RWPE2 (cell line): ENCODE measurements around the gene OXER1.

Source experiments
- ATAC-seq: fragments of 200-7000 bp; cut with Tn5 transposase; 3 replicates; pipeline ENCODE4 v1.9.1; 2021; ENCODE audit warnings: low read depth
- DNase-seq: peaks from one replicate; pipeline ENCODE4 v3.0.0-alpha.2; 2020; ENCODE audit warnings: low spot score
- H3K27ac ChIP-seq: fragments of 450-650 bp; 2 replicates; pipeline ENCODE4 v1.5.1; 2017; ENCODE audit warnings: mild to moderate bottlenecking; ENCODE audit not compliant: poor library complexity, severe bottlenecking
- H3K27me3 ChIP-seq: fragments of 250-450 bp; sonication (Bioruptor Pico); 2 replicates; pipeline ENCODE4 v1.5.1; 2021; ENCODE audit warnings: mild to moderate bottlenecking, moderate library complexity; ENCODE audit not compliant: insufficient read depth, poor library complexity, severe bottlenecking
- H3K36me3 ChIP-seq: fragments of 250-450 bp; sonication (Bioruptor Pico); 2 replicates; pipeline ENCODE4 v1.5.1; 2020; ENCODE audit warnings: low read depth, mild to moderate bottlenecking, moderate library complexity
- H3K4me1 ChIP-seq: fragments of 250-450 bp; sonication (Bioruptor Pico); 2 replicates; pipeline ENCODE4 v1.5.1; 2021; ENCODE audit warnings: mild to moderate bottlenecking, moderate library complexity; ENCODE audit not compliant: insufficient read depth, poor library complexity, severe bottlenecking
- H3K4me3 ChIP-seq: fragments of 250-450 bp; sonication (Bioruptor Pico); 2 replicates; pipeline ENCODE4 v1.5.1; 2021; ENCODE audit warnings: mild to moderate bottlenecking, moderate library complexity; ENCODE audit not compliant: severe bottlenecking
- H3K9me3 ChIP-seq: fragments of 250-450 bp; sonication (Bioruptor Pico); 2 replicates; pipeline ENCODE4 v1.5.1; 2021; ENCODE audit warnings: mild to moderate bottlenecking, moderate library complexity; ENCODE audit not compliant: severe bottlenecking
- TF ChIP-seq, protein P1 (sequence below): fragments of 450-650 bp; IDR thresholded peaks from one replicate; pipeline ENCODE4 v1.5.1; 2017; ENCODE audit warnings: mild to moderate bottlenecking, moderate library complexity; ENCODE audit not compliant: poor library complexity, severe bottlenecking

The OXER1 gene

DNA sequence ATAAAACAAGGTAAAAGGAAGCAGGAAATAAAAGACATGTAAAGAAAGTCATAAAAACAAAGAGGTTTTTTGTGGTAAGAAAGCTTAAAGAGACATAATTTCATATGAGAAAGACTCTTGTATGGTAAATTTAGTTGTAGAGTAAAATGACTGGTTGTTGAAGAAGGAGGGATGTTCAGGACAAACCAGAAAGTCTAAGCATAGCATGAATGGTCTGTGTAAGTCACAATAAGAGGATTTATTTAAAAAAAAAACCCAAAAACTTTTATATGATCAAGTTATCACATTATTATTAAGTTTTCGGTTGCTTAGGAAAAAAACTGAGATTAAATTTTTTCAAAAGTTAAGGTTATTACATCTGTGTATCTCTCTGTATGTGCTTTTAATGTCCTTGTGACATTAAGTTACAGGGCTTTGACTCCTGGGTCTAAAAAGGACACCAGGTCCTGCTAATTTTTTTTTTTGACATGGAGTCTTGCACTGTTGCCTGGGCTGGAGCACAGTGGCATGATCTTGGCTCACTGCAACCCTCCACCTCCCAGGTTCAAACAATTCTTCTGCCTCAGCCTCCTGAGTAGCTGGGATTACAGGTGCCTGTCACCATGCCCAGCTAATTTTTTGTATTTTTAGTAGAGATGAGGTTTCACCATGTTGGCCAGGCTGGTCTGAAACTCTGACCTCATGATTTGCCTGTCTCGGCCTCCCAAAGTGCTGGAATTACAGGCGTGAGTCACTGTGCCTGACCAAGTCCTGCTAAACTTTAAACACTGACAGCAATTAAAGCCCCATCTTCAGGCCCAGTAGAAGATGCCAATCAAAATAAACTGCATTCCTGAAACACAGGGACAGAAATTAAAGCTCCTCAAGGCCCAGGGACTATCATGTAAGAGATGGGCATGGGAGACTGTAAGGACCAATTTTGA lies 14.2 kb upstream of the OXER1 start:
- Histone ChIP-seq H3K4me3 (no peak overlapping the region), H3K27ac (no peak overlapping the region), H3K27me3 (no peaks in the 10 kb centered on the region), H3K4me1 (no peaks in the 10 kb centered on the region), H3K36me3 (no peaks in the 10 kb centered on the region), H3K9me3 (peaks cover 3% of the 10 kb centered on the region)
- ATAC-seq (no peak), DNase-seq (no peak)
- TF ChIP-seq, protein P1, sequence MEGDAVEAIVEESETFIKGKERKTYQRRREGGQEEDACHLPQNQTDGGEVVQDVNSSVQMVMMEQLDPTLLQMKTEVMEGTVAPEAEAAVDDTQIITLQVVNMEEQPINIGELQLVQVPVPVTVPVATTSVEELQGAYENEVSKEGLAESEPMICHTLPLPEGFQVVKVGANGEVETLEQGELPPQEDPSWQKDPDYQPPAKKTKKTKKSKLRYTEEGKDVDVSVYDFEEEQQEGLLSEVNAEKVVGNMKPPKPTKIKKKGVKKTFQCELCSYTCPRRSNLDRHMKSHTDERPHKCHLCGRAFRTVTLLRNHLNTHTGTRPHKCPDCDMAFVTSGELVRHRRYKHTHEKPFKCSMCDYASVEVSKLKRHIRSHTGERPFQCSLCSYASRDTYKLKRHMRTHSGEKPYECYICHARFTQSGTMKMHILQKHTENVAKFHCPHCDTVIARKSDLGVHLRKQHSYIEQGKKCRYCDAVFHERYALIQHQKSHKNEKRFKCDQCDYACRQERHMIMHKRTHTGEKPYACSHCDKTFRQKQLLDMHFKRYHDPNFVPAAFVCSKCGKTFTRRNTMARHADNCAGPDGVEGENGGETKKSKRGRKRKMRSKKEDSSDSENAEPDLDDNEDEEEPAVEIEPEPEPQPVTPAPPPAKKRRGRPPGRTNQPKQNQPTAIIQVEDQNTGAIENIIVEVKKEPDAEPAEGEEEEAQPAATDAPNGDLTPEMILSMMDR = no peak

DNA sequence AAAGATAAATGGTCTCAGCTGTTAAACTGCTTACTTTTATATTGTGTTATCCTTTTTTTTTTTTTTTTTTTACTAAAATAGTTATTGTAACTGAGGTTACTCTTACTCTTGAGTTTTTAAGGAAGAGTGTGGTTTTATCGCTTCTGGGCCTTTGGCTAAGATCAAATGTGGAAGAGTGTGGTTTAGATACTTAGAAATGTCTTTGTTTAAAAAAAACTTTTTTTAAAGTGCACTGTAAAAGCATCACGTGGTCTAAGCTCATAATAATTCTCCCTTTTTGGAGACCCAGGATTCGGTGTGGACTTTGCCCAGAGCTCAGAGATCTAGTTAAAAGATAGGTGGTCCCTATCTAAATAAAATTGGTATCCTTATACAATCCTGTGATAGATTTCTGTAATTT lies 11.9 kb upstream of the OXER1 start:
- Histone ChIP-seq H3K4me3 (no peak overlapping the region), H3K27ac (no peak overlapping the region), H3K36me3 (no peaks in the 10 kb centered on the region), H3K27me3 (no peaks in the 10 kb centered on the region), H3K4me1 (no peaks in the 10 kb centered on the region), H3K9me3 (peaks cover 3% of the 10 kb centered on the region)
- no peak for DNase-seq
- TF ChIP-seq, protein P1 = no peak
- no peak for ATAC-seq

DNA sequence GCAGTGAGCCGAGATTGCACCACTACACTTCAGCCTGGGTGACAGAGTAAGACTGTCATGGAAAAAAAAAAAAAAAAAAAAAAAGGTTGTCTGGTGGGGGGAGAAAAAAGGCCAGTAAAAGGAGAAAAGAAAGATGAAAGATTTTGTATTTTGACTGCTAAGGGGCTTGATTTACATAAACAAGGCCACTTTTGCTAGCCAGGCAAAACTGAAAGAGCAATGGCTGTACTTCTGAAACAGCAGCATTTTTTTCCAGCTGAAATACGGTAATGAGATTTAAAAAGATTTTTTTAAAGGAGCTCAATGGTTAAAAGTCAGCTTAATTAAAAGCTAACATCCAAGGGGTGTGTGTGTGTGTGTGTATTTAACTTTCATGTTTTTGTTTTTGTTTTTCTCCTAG lies 11.3 kb upstream of the OXER1 start:
- Histone ChIP-seq H3K9me3 (peaks cover 3% of the 10 kb centered on the region), H3K4me3 (no peak overlapping the region), H3K36me3 (no peaks in the 10 kb centered on the region), H3K27me3 (no peaks in the 10 kb centered on the region), H3K27ac (no peak overlapping the region), H3K4me1 (no peaks in the 10 kb centered on the region)
- ATAC-seq = no peak
- DNase-seq = no peak
- TF ChIP-seq, protein P1 = no peak

DNA sequence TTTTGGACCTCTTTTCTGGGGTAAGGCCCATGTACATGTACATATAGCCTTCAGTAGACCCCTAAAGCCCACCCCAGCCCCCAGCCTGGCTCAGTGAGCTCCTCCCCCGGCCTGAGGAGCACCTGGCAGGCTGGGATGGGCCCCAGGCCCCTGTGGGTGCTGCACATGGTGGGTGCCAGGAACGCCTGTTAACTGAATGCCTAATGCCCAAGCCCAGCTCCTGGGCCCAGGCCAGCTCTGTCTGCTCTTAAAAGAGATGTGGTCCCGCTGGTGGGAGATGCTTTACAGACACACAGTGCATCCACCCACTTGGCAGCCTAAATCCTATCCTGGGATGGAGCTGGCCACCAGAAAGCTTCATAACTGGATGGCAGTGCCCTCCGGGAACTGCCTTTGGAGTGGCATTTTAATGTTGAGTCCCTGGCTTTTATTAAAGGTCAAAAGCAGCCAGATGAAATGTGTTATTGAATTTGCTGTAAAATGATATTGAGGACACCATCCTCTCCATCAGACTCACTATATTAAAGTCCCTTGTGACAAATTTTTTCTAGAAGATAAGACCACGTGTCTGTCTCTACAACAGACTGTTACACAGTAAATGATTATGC lies 7.7 kb upstream of the OXER1 start:
- Histone ChIP-seq H3K4me1 (no peaks in the 10 kb centered on the region), H3K27me3 (no peaks in the 10 kb centered on the region), H3K27ac (no peak overlapping the region), H3K4me3 (no peak overlapping the region), H3K36me3 (no peaks in the 10 kb centered on the region), H3K9me3 (no peaks in the 10 kb centered on the region)
- TF ChIP-seq, protein P1 = no peak
- ATAC-seq (no peak), DNase-seq (no peak)
